Activated naive CD8-positive, alpha-beta T cell treated with anti-CD3 and anti-CD28 coated beads, Interleukin-2, amount 50 U/mL, for 24 hours (primary cell): ENCODE results near the gene PTPN14.
"Not testable (repeated sequence)": the region's sequence is repeated elsewhere in the genome, so short reads cannot be mapped to it uniquely, and the experiment has no call there.

Experiments
- ATAC-seq: fragments of 150-1000 bp; cut with Tn5 transposase; one replicate; pipeline ENCODE4 v1.10.0; 2021
- DNase-seq: peaks from one replicate; pipeline ENCODE4 v3.0.0; 2021
- H3K27ac Mint-ChIP-seq: one replicate; pipeline ENCODE4 v1.8.0; 2021; ENCODE audit warnings: mild to moderate bottlenecking, mixed read lengths
- H3K27me3 Mint-ChIP-seq: one replicate; pipeline ENCODE4 v1.8.0; 2021; ENCODE audit warnings: mixed read lengths
- H3K36me3 Mint-ChIP-seq: one replicate; pipeline ENCODE4 v1.8.0; 2021; ENCODE audit warnings: low read depth, mixed read lengths
- H3K4me1 Mint-ChIP-seq: one replicate; pipeline ENCODE4 v1.8.0; 2021; ENCODE audit warnings: mixed read lengths
- H3K4me3 Mint-ChIP-seq: one replicate; pipeline ENCODE4 v1.8.0; 2021; ENCODE audit warnings: mild to moderate bottlenecking, moderate library complexity, mixed read lengths
- H3K9me3 Mint-ChIP-seq: one replicate; pipeline ENCODE4 v1.8.0; 2021; ENCODE audit warnings: mixed read lengths

The PTPN14 gene

DNA sequence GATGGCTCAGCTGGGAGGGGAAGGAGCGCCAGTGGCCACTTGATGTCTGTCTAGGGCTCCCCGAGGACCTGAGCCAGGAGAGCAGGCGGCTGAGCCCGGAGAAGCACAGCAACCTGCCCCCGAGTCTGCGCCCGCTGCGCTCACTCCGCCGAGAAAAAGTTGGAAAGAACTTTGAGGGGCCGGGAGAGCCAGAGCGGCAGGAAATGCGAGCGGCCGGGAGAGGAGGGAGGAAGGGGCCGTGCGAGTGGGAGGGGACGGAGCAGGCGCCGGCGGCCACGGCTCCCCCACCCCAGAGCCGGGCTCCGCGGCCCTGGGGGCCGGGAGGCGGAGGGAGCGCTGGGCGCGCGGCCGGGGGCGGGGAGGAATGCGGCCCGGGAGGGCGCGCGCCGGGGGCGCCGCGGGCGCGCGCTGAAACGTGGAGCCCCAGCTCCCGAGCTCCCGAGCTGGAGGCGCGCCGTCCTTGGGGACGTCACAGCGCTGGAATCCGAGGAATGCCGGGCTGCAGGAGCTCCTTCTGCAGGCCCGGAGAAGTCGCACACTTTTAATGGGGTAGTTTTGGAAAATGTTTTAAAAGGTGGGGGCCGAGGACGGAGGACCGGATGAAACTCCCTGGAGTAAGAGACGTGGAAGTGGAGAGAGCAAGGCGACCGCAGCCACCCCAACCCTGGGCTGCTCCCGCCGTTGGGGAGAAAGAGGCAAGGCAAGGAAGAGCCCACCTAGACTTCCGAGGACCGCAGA lies at the start of gene PTPN14:
PTPN14 (minus strand) TSS at position 167 of the 738 bp plus-strand sequence. CDS start 86,799 bp downstream, outside the sequence.
- Mint-ChIP-seq H3K27me3 (peaks cover 60% of the 10 kb centered on the region), H3K36me3 (no peaks in the 10 kb centered on the region), H3K4me1 (peaks cover 9% of the 10 kb centered on the region), H3K4me3 (peak within 1 kb of the TSS; percentile 73), H3K9me3 (no peaks in the 10 kb centered on the region), H3K27ac (no peak within 1 kb of the TSS)
- ATAC-seq = peak; percentile 8
- peak; percentile 7 for DNase-seq

DNA sequence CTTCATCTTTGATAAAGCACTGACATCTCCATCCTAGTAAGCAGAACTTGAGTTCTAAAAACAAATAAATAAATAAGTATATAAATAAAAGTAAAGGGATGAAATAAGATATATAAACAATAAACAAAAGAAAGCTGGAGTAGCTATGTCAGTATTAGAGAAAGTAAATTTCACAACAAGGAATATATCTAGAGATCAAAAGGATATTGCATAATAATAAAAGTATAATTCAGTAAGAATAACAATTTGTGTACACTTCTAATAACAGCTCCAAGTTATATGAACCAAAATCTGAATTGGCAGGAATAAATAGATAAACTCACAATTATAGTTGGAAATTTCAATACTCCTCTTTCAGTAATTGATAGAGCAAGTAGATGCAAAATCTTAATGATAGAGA lies 41.8 kb upstream of the PTPN14 start:
- H3K4me3 Mint-ChIP-seq = no peak overlapping the region
- no peak for ATAC-seq
- H3K27ac Mint-ChIP-seq = no peak overlapping the region
- peaks cover 3% of the 10 kb centered on the region for H3K27me3 Mint-ChIP-seq
- no peaks in the 10 kb centered on the region for H3K4me1 Mint-ChIP-seq
- no peaks in the 10 kb centered on the region for H3K9me3 Mint-ChIP-seq
- no peaks in the 10 kb centered on the region for H3K36me3 Mint-ChIP-seq
- DNase-seq = no peak

GRCh38 chr1:214591918-214592317 lies 40.5 kb upstream of the PTPN14 start:
- H3K4me1 Mint-ChIP-seq, DNase-seq, H3K27me3 Mint-ChIP-seq, ATAC-seq, H3K27ac Mint-ChIP-seq, H3K36me3 Mint-ChIP-seq, H3K4me3 Mint-ChIP-seq, H3K9me3 Mint-ChIP-seq: not testable (repeated sequence)

DNA sequence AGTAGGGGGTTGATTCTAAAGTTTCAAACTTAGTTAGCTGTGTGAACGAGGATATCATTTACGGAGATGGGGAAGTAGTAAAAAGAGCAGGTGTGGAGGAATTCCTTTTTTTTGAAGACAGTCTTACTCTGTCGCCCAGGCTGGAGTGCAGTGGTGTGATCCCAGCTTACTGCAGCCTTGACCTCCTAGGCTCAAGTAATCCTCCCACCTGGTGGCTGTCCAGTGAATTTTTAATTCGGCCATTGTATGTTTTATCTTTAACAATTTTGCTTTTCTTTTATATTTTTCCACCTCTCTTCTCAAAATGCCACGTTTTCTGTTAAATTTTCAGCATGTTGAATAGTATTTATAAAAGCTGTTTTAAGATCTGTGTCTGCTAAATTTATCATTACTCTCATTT lies 39.3 kb upstream of the PTPN14 start:
- Mint-ChIP-seq H3K4me1 (no peaks in the 10 kb centered on the region), H3K27me3 (peaks cover 4% of the 10 kb centered on the region), H3K27ac (no peak overlapping the region), H3K9me3 (no peaks in the 10 kb centered on the region), H3K4me3 (no peak overlapping the region), H3K36me3 (no peaks in the 10 kb centered on the region)
- ATAC-seq (no peak), DNase-seq (no peak)

- ATAC-seq (no peak), DNase-seq (no peak)
- Mint-ChIP-seq H3K36me3 (no peaks in the 10 kb centered on the region), H3K9me3 (no peaks in the 10 kb centered on the region), H3K27ac (no peak overlapping the region), H3K27me3 (peaks cover 5% of the 10 kb centered on the region), H3K4me3 (no peak overlapping the region), H3K4me1 (no peaks in the 10 kb centered on the region)
These were observed 37.7 kb upstream of the PTPN14 start for GRCh38 chr1:214588963-214589597.

GRCh38 chr1:214587165-214587564 lies 35.8 kb upstream of the PTPN14 start:
- ATAC-seq = no peak
- no peak overlapping the region for H3K4me3 Mint-ChIP-seq
- no peaks in the 10 kb centered on the region for H3K9me3 Mint-ChIP-seq
- DNase-seq = no peak
- no peak overlapping the region for H3K27ac Mint-ChIP-seq
- H3K27me3 Mint-ChIP-seq = peaks cover 5% of the 10 kb centered on the region
- H3K36me3 Mint-ChIP-seq = no peaks in the 10 kb centered on the region
- no peaks in the 10 kb centered on the region for H3K4me1 Mint-ChIP-seq

- peaks cover 5% of the 10 kb centered on the region for H3K27me3 Mint-ChIP-seq
- no peak for ATAC-seq
These were observed 35.2 kb upstream of the PTPN14 start for GRCh38 chr1:214586621-214587020.

DNA sequence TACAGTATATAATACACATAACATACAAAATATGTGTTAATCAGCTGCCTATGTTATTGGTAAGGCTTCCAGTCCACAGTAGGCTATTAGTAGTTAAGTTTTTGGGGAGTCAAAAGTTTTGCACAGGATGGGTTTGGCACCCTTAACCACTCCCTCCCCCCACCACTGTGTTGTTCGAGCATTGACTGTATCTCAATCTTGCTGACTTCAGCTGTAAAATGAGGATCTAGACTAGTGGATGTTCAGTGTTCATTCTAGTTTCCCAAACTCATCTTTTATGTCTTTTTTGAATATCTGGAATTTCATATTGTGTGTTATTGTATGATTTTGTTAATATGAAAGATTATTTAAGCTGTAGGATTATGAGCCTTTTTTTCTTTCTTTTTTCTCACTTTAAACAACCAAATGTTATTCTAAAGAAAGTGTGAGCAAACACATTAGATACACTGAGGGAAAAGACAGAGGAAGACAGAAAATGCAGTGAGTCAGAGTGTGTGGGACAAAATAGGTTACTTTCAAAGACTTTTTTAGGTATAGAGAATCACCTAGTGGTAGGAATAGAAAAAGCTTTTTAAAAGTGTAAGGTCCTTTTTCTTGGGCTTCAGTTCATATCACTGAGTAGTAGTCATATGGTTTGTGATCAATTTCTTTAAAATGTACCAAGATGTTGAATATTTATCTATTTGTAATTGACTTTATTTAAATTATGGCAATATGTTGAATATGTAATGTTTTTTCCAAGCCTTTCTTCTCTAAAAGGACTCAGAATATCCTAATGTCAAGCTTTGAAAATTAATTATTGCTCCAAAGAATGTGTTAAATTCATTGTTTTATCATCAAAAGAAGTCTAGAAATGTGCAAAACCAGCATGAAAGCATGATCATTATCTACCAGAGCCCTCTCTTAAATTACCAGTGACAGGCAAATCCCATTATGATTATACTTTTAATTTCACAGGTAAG lies 33.7 kb upstream of the PTPN14 start:
- H3K4me1 Mint-ChIP-seq = peaks cover 4% of the 10 kb centered on the region
- H3K4me3 Mint-ChIP-seq = no peak overlapping the region
- H3K27me3 Mint-ChIP-seq = peaks cover 2% of the 10 kb centered on the region
- DNase-seq = no peak
- no peaks in the 10 kb centered on the region for H3K36me3 Mint-ChIP-seq
- H3K27ac Mint-ChIP-seq = no peak overlapping the region
- H3K9me3 Mint-ChIP-seq = no peaks in the 10 kb centered on the region
- ATAC-seq = peak; percentile 75

More at GRCh38 chr1:214586621-214587020, 35.2 kb upstream of the PTPN14 start:
- Mint-ChIP-seq H3K9me3 (no peaks in the 10 kb centered on the region), H3K4me1 (peaks cover 4% of the 10 kb centered on the region), H3K36me3 (no peaks in the 10 kb centered on the region), H3K27ac (no peak overlapping the region), H3K4me3 (no peak overlapping the region)
- DNase-seq = no peak

GRCh38 chr1:214583824-214584554 lies 32.6 kb upstream of the PTPN14 start:
- no peak overlapping the region for H3K27ac Mint-ChIP-seq
- H3K27me3 Mint-ChIP-seq = peaks cover 2% of the 10 kb centered on the region
- no peaks in the 10 kb centered on the region for H3K36me3 Mint-ChIP-seq
- no peak for ATAC-seq
- H3K4me3 Mint-ChIP-seq = no peak overlapping the region
- H3K9me3 Mint-ChIP-seq = no peaks in the 10 kb centered on the region
- peaks cover 4% of the 10 kb centered on the region for H3K4me1 Mint-ChIP-seq
- no peak for DNase-seq

- H3K9me3 Mint-ChIP-seq = peaks cover 1% of the 10 kb centered on the region
- H3K27ac Mint-ChIP-seq = no peak overlapping the region
- no peaks in the 10 kb centered on the region for H3K36me3 Mint-ChIP-seq
- H3K27me3 Mint-ChIP-seq = peaks cover 2% of the 10 kb centered on the region
- ATAC-seq (no peak), DNase-seq (no peak)
- H3K4me3 Mint-ChIP-seq = no peak overlapping the region
- H3K4me1 Mint-ChIP-seq = peaks cover 4% of the 10 kb centered on the region
These were observed 31.7 kb upstream of the PTPN14 start for GRCh38 chr1:214583113-214583512.

- no peak for DNase-seq
- Mint-ChIP-seq H3K36me3 (no peaks in the 10 kb centered on the region), H3K9me3 (peaks cover 3% of the 10 kb centered on the region), H3K27ac (no peak overlapping the region), H3K4me3 (no peak overlapping the region), H3K4me1 (peaks cover 4% of the 10 kb centered on the region), H3K27me3 (peaks cover 2% of the 10 kb centered on the region)
- no peak for ATAC-seq
These were observed 31.0 kb upstream of the PTPN14 start for GRCh38 chr1:214582289-214582891.

DNA sequence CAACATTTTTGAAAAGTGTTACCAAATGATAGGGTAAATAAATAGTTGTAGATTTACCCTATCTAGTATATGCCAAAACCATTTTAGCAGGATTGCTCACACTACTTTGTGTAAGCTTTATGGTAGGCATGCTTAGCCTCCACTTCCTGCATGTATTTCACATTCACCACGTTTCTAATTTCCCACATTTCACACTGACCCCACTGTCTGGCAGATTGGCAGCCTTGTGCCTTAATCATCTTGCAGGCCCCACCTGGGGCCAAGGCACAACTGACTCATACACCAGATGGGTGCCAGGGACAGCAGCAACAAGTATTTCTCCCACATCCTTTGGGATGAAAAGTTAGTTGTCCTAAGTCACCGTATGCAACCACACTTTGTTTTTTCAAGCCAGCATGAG lies 30.4 kb upstream of the PTPN14 start:
- ATAC-seq (peak; percentile 49), DNase-seq (no peak)
- H3K36me3 Mint-ChIP-seq = no peaks in the 10 kb centered on the region
- peaks cover 2% of the 10 kb centered on the region for H3K27me3 Mint-ChIP-seq
- no peak overlapping the region for H3K27ac Mint-ChIP-seq
- peaks cover 7% of the 10 kb centered on the region for H3K9me3 Mint-ChIP-seq
- peaks cover 4% of the 10 kb centered on the region for H3K4me1 Mint-ChIP-seq
- H3K4me3 Mint-ChIP-seq = no peak overlapping the region

GRCh38 chr1:214579183-214579582 lies 27.8 kb upstream of the PTPN14 start:
- Mint-ChIP-seq H3K36me3 (peaks cover 10% of the 10 kb centered on the region), H3K9me3 (peaks cover 18% of the 10 kb centered on the region)

DNA sequence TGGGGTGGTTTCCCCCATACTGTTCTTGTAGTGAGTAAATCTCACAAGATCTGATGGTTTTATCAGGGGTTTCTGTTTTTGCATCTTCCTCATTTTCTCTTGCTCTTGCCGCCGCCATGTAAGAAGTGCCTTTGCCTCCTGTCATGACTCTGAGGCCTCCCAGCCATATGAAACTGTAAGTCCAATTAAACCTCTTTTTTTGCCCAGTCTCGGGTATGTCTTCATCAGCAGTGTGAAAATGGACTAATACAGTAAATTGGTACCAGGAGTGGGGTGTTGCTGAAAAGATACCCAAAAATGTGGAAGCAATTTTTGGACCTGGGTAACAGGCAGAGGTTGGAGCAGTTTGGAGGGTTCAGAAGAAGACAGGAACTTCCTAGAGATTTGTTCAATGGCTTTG lies 24.7 kb upstream of the PTPN14 start:
- H3K27ac Mint-ChIP-seq, DNase-seq, H3K27me3 Mint-ChIP-seq, H3K4me1 Mint-ChIP-seq, H3K4me3 Mint-ChIP-seq, ATAC-seq, H3K36me3 Mint-ChIP-seq: not testable (repeated sequence)
- peaks cover 18% of the 10 kb centered on the region for H3K9me3 Mint-ChIP-seq

More at GRCh38 chr1:214579183-214579582, 27.8 kb upstream of the PTPN14 start:
- ATAC-seq (no peak), DNase-seq (no peak)
- Mint-ChIP-seq H3K27me3 (no peaks in the 10 kb centered on the region), H3K27ac (no peak overlapping the region), H3K4me1 (peaks cover 4% of the 10 kb centered on the region), H3K4me3 (no peak overlapping the region)
